ENCODE measurements around the gene RIMKLB.
"Not testable (repeated sequence)": the region's sequence is repeated elsewhere in the genome, so short reads cannot be mapped to it uniquely, and the experiment has no call there.

Gene RIMKLB

GRCh38 chr12:8816448-8817050, 118.8 kb downstream of the RIMKLB start:
- no peak for DNase-seq (ENCODE audit: low read depth in 2 of 2, low spot score in 1 of 2)

- DNase-seq (ENCODE audit: low read depth in 2 of 2, low spot score in 1 of 2): no peak
These were observed 120.1 kb downstream of the RIMKLB start for GRCh38 chr12:8817856-8818255.

GRCh38 chr12:8818526-8818925, 120.7 kb downstream of the RIMKLB start:
- DNase-seq (ENCODE audit: low read depth in 2 of 2, low spot score in 1 of 2): no peak

- no peak for DNase-seq (ENCODE audit: low read depth in 2 of 2, low spot score in 1 of 2)
These were observed 121.8 kb downstream of the RIMKLB start for GRCh38 chr12:8819666-8819980.

GRCh38 chr12:8820676-8821407, 123.1 kb downstream of the RIMKLB start:
- DNase-seq (ENCODE audit: low read depth in 2 of 2, low spot score in 1 of 2): not testable (repeated sequence)

GRCh38 chr12:8821591-8821990, 123.8 kb downstream of the RIMKLB start:
- no peak for DNase-seq (ENCODE audit: low read depth in 2 of 2, low spot score in 1 of 2)

GRCh38 chr12:8822298-8822697, 124.5 kb downstream of the RIMKLB start, which contains the start of gene A2ML1:
A2ML1 (plus strand) TSS chr12:8822621; CDS start chr12:8822652, 31 bp downstream.
- no peak for DNase-seq (ENCODE audit: low read depth in 2 of 2, low spot score in 1 of 2)

- no peak for DNase-seq (ENCODE audit: low read depth in 2 of 2, low spot score in 1 of 2)
These were observed 125.9 kb downstream of the RIMKLB start for GRCh38 chr12:8823565-8824300.

GRCh38 chr12:8827551-8828256, 129.9 kb downstream of the RIMKLB start:
- no peak for DNase-seq (ENCODE audit: low read depth in 2 of 2, low spot score in 1 of 2)

GRCh38 chr12:8828257-8829124, 130.7 kb downstream of the RIMKLB start:
- no peak for DNase-seq (ENCODE audit: low read depth in 2 of 2, low spot score in 1 of 2)

- no peak for DNase-seq (ENCODE audit: low read depth in 2 of 2, low spot score in 1 of 2)
These were observed 131.3 kb downstream of the RIMKLB start for GRCh38 chr12:8829125-8829518.

- DNase-seq (ENCODE audit: low read depth in 2 of 2, low spot score in 1 of 2): no peak
These were observed 131.8 kb downstream of the RIMKLB start for GRCh38 chr12:8829621-8830020.

- DNase-seq (ENCODE audit: low read depth in 2 of 2, low spot score in 1 of 2): no peak
These were observed 133.3 kb downstream of the RIMKLB start for GRCh38 chr12:8831116-8831515.

- no peak for DNase-seq (ENCODE audit: low read depth in 2 of 2, low spot score in 1 of 2)
These were observed 134.7 kb downstream of the RIMKLB start for GRCh38 chr12:8832500-8832899.

Measured in stimulated activated CD8-positive, alpha-beta memory T cell treated with anti-CD3 and anti-CD28 coated beads, Interleukin-4, amount 100 ng/mL, for 4 hours (primary cell).